Fibroblast of the aortic adventitia (primary cell): ENCODE results near the gene RIMBP2. TPM values are rescaled to one million over a fixed set of nuclear protein-coding genes. Genes with fewer than 3 reads are reported as not detected.
A peak's percentile ranks its signal among the peaks of the same experiment; 100 is the strongest.

ENCODE experiments used
- DNase-seq: peaks from one replicate; pipeline ENCODE4 v3.0.0-alpha.2; 2010; ENCODE audit warnings: low read depth
- H3K4me3 ChIP-seq: 2 replicates; pipeline ENCODE4 v1.5.1; 2011; ENCODE audit warnings: low read depth, mild to moderate bottlenecking, control low read depth, low read length, moderate library complexity
- CTCF ChIP-seq: IDR thresholded peaks from 2 replicates; pipeline ENCODE4 v1.5.1; 2011; ENCODE audit warnings: mild to moderate bottlenecking, low read length, control low read depth, inconsistent platforms; ENCODE audit not compliant: insufficient read depth
- total RNA-seq: library from RNA; depleted of rRNA; stranded (reverse); fragments of >200 nt; gene quantifications from 2 replicates; pipeline ENCODE4 v1.2.3, GENCODE V29; 2012; ENCODE audit warnings: low replicate concordance

RIMBP2 gene
- total RNA-seq = 0.74 TPM in 1 of 2 replicates, not detected in the other

- TF ChIP-seq CTCF = no peak
- peak; percentile 23 for DNase-seq
- peak within 1 kb of the TSS; percentile 37 for H3K4me3 ChIP-seq
Observed at GRCh38 chr12:130715998-130716968, at the start of gene RIMBP2. TSS of gene RIMBP2 (minus strand) at chr12:130716299. CDS start at chr12:130479013, 237,286 bp downstream.

- peak; percentile 9 for DNase-seq
- TF ChIP-seq CTCF = no peak
- no peak overlapping the region for H3K4me3 ChIP-seq
Observed at GRCh38 chr12:130765186-130765659, 49.1 kb upstream of the RIMBP2 start.

GRCh38 chr12:130764475-130765185, 48.5 kb upstream of the RIMBP2 start:
- TF ChIP-seq CTCF = no peak
- peak; percentile 30 for DNase-seq
- no peak overlapping the region for H3K4me3 ChIP-seq

- TF ChIP-seq CTCF = no peak
- no peak overlapping the region for H3K4me3 ChIP-seq
- peak; percentile 9 for DNase-seq
Observed at GRCh38 chr12:130764073-130764472, 48.0 kb upstream of the RIMBP2 start.

GRCh38 chr12:130762319-130762675, 46.2 kb upstream of the RIMBP2 start:
- no peak overlapping the region for H3K4me3 ChIP-seq
- no peak for DNase-seq
- TF ChIP-seq CTCF = no peak

- TF ChIP-seq CTCF = peak; percentile 63
- no peak overlapping the region for H3K4me3 ChIP-seq
- peak; percentile 53 for DNase-seq
Observed at GRCh38 chr12:130761537-130762318, 45.6 kb upstream of the RIMBP2 start.
